Astrocyte of the cerebellum (primary cell): ENCODE measurements around the gene AMACR.

Experiments used
- DNase-seq: peaks from one replicate; pipeline ENCODE4 v3.0.0-alpha.2; 2011; ENCODE audit warnings: low read depth
- H3K4me3 ChIP-seq: 2 replicates; pipeline ENCODE4 v1.5.1; 2011; ENCODE audit warnings: mild to moderate bottlenecking, low read depth, low read length, moderate library complexity
- in situ Hi-C: cut with HindIII; loops from 2 replicates; pipeline ENCODE4 v1.10.0; 2017; ENCODE audit warnings: low sequenced_read_pairs
- TF ChIP-seq, protein P1 (sequence below): IDR thresholded peaks from 2 replicates; pipeline ENCODE4 v1.5.1; 2012; ENCODE audit warnings: low read length, low read depth, moderate library complexity, mild to moderate bottlenecking; ENCODE audit errors: missing control alignments

The AMACR gene

DNA sequence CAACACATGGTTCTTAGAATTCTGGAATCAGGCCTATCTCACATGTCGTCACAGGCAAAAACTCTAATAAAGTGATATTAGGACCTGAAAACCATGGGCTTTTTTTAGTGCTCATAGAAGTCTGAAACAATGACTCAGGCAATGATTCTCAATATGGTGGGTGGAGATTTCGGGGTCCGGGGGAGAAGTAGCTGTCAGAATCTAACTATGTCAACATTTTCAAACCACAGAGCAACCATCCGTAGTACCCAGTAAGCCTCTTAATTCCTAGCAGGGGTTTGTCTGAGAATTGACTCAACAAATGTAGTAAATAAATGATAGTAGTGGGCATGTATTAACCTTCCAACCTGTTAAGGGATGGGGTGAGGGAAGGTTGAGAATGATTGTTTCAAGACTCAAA is 2.6 kb downstream of the AMACR start:
- DNase-seq = no peak
- no peak overlapping the region for H3K4me3 ChIP-seq
- TF ChIP-seq, protein P1, sequence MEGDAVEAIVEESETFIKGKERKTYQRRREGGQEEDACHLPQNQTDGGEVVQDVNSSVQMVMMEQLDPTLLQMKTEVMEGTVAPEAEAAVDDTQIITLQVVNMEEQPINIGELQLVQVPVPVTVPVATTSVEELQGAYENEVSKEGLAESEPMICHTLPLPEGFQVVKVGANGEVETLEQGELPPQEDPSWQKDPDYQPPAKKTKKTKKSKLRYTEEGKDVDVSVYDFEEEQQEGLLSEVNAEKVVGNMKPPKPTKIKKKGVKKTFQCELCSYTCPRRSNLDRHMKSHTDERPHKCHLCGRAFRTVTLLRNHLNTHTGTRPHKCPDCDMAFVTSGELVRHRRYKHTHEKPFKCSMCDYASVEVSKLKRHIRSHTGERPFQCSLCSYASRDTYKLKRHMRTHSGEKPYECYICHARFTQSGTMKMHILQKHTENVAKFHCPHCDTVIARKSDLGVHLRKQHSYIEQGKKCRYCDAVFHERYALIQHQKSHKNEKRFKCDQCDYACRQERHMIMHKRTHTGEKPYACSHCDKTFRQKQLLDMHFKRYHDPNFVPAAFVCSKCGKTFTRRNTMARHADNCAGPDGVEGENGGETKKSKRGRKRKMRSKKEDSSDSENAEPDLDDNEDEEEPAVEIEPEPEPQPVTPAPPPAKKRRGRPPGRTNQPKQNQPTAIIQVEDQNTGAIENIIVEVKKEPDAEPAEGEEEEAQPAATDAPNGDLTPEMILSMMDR = no peak
- in situ Hi-C loops = no loop called here

DNA sequence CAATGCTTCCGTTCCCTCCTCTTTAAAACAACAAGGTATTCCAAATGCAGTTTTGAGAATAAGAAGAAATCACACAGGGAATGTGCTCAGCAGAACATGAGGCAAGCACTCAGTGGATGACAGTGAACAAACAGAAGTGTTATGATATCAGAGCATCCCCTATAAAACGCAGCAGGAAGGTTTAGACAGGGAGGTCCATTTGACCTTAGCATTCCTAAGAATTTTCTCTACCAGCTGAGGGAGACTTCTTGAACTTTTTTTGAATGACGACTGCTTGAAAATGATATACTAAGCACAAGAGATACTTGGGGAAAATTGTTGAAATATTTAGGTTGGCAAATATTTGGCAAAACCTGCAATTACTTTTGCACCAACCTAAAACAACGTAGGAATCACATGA is 3.9 kb downstream of the AMACR start:
- H3K4me3 ChIP-seq = no peak overlapping the region
- TF ChIP-seq, protein P1 = no peak
- no peak for DNase-seq
- in situ Hi-C loops = loop anchor here (5.0 kb wide), 1 partner anchor 33 kb away; no protein-coding TSS in a partner anchor

DNA sequence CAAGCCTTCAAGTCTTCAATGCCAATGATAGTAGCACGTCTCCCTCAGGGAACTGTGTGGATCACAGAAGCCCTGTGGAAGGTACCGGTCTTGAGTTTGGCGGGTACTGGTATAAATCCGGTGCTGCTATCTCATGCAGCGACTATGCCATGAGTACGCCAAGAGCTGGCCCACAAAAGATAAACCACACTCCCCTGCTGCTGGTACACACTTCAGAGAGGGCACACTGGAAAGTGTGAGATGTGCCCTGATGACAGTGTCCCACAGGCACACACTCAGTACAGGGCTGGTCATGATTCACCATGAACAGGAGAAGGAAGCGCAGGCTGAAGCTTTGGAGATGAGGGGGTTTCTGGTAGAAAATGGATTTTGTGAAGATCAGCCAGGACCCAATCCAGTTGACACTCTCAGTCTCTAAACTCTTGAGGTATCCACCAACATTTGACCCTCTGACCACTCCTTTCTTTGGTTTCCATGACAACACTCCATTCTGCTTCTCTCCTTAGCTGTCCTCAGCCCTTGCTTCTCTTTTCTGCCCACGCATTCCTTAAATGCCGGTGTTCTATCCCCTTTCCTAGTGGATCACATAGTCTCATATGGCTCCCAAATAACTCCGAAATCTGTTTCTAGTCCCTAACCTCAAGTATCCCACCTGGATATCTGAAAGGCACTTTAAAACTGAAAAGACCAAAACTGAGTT is 5.1 kb downstream of the AMACR start:
- H3K4me3 ChIP-seq = no peak overlapping the region
- no peak for DNase-seq
- in situ Hi-C loops = loop anchor here (5.0 kb wide), 1 partner anchor 35 kb away; no protein-coding TSS in a partner anchor
- TF ChIP-seq, protein P1 = no peak

DNA sequence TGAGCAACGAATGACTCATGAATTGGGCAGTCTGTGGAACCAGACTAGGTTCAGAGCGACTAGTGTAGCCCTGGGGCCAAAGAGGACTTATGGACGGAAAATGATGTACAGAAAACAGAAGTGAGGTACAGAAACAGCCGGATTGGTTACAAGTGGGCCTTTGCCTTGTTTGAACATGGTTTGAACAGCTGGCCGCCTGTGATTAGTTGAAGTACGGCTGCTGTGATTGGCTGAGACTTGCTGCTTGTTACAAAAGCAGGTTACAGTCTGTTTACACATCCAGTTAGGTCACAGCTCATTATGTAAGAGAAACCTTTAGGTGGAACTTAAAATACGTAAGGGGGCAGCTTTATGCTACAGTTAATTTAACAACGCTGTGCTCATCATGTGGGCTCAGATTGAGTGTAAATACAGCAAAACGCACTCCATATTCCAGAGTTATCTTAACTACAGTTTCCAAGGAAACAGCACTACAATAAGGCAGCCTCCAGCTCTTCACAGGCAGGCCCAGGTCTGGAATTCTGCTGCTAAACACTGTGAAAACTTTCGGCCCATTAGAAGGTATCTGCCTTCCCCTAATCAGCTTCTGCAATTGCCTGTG is 6.5 kb downstream of the AMACR start:
- in situ Hi-C loops = loop anchor here (5.0 kb wide), 1 partner anchor 36 kb away; no protein-coding TSS in a partner anchor
- DNase-seq = no peak
- TF ChIP-seq, protein P1 = no peak
- H3K4me3 ChIP-seq = no peak overlapping the region

DNA sequence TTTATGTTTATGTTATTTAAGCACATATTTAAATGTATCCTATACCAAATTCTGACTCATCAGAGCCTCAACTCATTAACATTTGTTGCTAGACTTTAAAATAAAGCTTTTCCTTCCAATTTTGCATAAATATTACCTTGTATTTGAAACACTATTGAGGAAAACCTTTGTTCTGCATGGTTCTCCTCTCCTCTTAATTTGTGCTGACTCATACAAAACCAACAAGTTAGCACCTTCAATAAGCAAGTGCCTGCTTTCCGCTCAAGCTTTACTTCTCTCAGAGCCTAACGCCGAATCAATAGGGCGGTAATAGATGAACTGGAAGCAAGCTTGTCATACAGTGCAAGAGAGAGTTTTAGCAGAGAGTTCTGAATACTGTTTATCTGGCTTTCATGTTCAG is 7.9 kb downstream of the AMACR start:
- no peak overlapping the region for H3K4me3 ChIP-seq
- TF ChIP-seq, protein P1 = no peak
- in situ Hi-C loops = loop anchor here (5.0 kb wide), 1 partner anchor 37 kb away; no protein-coding TSS in a partner anchor
- DNase-seq = no peak

DNA sequence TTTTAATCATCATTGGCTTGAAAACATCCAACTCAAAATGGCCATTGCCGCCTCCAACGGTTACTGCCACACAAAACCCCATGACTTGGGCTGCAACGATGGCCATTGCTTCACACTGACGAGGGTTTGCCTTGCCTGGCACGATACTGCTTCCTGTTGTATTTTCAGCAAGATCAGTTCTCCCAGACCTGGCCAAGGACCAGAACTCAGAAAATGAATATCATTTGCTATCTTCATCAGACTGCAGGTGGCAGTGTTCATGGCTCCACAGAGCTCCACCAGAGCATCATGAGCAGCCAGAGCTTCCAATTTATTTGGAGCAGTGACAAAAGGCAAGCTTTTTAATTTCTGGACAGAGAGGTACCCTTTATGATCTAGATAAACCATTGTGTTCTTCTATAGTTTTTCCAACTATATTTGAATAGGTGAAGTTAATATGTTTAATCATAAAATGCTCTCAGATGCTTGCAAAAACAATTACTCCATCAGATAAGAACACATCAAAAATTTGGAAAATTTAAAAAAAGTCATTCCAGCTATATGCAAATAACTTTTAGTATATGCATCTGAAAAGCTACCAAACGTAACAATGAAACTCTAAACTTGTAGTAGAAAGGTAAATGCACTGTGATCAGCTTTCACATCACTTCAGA is 10.4 kb downstream of the AMACR start:
- TF ChIP-seq, protein P1 = peak; percentile 73
- peak; percentile 74 for DNase-seq
- H3K4me3 ChIP-seq = no peak overlapping the region
- in situ Hi-C loops = no loop called here
